Activated T-cell treated with anti-CD3 and anti-CD28 coated beads for 1 hour (primary cell): Measurements from ENCODE around the gene EIF5.

Source experiments
- DNase-seq: peaks from one replicate; pipeline ENCODE4 v3.0.0-alpha.2; 2020; ENCODE audit warnings: low read depth

The EIF5 gene

DNA sequence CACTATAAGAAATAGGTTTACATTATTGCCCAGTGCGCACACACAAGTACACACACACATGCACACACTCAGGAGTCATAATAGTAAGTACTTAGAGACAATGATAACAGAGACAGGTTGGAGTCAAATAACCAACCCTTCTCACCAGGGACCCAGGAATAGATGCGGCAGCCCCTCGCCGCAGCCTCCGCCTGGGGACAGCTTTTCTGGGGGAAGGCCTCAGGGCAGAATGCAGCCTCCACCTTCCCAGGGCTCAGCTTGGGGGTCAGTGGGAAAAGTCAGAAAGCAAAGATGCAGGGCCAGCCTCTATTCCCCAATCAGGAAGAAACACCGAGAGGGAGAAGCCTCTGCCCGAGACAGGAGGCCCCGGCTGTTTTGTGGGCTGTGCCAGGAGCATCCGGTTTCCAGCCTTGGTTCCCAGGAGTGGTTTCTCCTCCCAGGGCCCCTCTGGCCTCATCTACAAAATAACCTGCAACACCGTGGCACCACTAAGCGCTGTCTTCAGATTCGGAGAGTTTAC lies 23.4 kb upstream of the EIF5 start:
- no peak for DNase-seq

DNA sequence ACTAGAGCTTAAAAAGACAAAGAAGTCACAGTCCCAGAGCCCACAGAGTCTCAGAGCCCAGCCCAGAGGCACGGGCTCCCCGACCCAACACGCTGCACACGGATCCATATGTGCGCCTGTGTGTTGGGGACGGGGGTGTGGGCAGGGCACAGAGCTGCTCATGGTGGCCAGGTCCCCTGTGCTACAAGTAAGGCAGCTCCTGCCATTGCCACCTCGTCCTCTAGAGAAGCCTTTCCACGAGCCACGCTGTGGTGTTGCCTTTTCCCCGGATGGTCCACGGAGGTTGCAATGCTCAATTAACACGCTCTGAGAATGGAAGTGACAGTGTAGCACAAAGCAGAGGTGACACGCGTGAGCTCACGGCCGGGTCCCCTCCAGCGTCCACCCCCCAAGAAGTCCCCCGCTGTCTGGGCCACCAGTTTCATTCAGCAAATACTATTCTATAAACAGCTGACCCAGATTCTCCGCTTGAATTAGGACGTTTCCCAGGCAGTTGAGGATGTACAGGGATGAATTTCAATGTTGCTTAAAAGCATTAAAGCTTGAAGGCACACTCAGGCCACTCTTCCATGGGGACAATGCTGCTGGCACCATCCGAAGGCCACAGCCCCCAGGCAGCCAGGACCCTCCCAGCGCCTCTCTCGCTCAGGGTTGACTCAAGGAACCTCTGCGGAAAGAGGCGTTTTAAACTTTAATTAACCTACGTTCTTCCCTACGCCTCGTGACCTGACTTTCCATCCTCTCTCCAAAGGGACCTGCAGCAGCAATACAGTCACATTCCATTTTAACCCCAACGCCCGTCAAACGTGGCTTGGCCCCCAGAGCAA lies 22.7 kb upstream of the EIF5 start:
- no peak for DNase-seq

DNA sequence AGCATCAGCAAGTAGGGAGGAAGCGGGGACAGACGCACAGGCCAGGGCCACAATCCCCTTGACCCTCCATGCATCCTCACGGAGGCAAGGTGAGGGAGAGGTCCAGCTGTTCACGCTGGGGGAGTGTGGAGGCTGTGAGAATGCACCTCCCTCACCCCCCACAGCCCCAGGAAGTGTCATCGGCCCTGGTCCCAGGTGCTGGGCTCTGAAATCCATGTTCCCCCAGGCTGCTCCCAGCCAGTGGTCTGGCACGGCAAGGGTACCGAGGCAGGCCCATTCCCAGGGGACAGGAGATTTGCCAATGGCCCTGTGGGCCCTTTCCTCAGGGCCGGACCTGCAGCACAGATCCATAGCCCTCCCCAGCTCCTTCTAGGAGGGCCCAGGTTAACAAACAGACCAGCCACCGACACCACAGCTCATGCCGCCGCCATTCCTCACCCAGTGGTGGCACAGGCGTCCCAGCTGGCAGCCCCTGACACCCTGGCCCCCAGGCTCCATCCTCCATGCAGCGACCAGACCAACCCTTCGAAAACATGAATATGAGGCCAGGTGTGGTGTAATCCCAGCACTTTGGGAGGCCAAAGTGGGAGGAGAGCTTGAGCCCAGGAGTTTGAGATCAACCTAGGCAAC lies 21.9 kb upstream of the EIF5 start:
- DNase-seq, result no peak

DNA sequence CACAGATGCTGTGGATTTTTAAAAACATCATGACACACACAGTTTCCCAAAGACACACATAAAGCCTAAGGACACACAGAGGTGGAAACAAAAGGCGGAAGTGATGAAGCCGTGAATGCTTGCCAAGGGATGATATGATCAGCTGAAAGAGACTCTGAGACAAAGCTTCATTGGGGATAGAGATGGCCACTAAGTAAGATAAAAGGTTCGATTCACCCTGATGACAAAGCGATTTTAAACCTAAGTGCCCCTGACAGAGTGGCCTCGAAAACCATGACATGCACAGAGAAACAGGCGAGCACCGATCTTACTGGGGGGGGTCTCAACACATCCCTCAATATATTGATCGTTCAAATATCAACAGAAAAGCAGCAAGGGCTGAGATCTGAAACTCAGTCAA lies 20.3 kb upstream of the EIF5 start:
- DNase-seq, result no peak

DNA sequence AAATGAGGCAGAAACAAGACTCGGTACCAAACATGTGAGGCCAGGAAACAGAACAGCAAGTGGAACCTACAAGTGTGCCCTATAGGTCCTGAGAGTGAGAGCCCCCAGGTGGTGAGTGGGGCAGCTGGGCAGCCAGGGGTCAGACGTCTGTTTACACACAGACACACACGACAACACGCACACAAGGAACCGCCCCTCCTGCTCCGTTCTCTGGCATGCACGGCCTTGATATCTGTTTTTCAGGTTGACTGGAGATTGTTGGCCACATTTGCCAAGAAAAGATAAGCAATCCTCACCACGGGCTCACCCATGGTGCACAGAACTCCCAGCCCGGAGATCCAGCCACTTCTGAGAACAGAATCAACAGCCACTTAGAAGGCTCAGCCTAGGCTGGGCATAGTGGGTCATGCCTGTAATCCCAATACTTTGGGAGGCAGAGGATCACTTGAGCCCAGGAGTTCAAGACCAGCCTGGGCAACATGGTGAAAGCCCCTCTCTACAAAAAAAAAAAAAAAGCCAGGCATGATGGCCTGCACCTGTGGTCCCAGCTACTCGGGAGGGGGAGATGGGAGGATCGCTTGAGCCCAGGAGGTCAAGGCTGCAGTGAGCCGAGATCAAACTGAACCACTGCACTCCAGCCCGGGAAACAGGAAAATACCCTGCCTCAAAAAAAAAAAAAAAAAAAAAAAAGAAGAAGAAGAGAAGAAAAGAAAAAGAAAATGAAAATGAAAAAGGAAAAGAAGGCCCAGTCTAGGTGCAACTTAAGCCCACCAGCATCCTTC lies 19.4 kb upstream of the EIF5 start:
- no peak for DNase-seq

DNA sequence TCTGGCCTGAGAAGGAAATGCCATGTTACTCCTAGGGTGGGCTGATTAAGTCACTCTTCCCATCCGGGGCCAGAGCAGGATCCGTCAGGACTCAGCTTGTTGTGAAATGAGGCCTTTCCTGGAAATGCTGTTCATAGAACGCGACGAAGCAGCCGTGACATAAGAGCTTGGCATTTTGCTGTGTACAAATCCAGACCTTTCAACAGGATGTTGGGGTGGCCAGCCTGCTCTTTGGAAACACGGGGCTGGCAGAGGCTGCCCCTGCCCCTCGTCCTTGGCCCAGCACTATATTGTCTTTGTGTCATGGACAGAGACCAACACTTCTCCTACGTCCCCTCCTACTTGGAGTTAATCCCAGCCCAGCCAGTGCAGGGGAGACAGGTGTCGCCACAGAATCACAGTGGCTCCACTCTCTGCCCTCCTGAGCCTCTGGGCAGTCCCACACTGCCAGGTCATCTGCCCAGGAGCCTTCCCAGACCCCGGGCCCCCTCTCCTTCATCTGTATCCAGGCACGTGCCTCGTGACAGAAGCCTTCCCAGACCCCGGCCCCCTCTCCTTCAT lies 18.6 kb upstream of the EIF5 start:
- no peak for DNase-seq

DNA sequence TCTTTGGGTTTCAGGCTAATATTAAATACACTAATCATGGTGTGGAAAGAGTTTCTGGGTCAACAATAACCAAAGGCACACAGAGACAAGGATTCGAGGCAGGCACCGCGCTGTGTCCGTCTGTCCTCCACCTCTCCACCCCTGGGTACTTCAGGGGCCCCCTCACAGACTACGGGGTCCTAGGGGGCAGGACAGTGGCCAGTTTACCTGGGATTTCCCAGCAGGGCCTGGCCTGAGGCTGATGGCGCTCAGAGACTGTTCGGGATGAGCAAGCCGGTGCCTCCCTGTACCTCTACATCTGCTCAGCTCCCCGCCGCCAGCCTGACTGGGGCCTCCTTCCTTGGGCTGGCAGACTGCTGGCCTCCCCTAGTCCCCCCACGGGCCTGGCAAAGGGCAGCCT lies 18.1 kb upstream of the EIF5 start:
- no peak for DNase-seq

DNA sequence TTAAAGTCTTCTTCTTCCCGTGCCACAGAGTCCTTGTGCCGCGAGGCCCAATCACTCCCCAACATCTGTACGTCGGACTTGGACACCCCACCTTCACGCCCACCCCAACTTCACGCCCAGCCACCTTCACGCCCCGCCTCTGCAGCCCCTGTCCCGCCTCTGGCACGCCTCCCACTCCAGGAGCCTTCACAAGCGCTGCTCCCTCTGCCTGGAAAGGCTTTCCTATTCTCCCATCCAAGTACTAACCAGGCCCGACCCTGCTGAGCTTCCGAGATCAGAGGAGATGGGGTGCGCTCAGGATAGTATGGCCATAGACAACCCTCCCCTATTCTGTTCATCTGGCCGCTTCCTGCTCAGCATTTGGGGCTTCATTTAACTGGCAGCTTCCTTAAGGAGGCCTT lies 17.3 kb upstream of the EIF5 start:
- no peak for DNase-seq

DNA sequence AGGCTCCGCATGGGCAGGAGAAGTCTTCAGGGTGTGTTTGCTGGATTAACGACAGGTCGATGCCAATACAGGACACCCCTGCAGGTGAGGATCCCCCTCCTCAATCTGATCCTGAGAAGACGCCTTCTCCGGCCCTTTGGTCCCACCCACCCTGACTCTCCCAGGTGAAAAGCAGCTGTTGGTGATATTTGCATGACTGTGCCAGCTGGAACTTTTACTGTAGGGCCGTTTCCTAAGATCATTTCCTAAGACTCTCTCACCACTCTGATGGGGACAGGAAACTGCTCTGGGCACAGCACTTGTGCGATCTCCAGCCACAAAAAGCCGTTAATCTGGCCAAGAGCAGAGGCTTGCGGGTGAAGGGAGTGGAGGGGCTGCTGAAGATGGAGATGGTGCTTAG lies 16.8 kb upstream of the EIF5 start:
- DNase-seq, result no peak

DNA sequence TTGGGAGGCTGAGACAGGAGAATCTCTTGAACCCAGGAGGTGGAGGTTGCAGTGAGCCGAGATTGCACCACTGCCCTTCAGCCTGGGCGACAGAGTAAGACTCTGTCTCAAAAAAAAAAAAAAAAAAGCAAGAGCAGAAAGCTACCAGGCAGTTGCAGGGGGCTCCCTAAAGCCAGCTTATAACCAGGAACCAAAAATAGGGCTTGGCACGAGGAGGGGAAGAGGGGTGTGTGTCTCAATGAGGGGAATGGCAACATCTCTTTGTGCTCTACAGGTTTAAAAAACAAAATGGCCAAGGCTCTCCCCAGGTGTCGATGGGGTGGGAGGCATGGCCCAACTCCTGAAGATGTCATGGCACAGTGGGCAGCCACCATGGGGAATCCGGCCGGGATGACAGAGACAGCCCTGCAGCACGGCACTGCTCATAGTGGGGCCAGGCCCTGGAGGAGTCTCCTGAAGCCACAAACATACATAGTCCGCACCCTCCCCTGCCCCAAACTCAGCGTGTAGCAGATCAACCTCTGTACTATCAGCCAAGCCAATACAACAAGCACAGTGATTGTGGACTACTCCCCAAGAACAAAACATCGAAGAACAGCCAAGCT lies 16.0 kb upstream of the EIF5 start:
- DNase-seq, result no peak

DNA sequence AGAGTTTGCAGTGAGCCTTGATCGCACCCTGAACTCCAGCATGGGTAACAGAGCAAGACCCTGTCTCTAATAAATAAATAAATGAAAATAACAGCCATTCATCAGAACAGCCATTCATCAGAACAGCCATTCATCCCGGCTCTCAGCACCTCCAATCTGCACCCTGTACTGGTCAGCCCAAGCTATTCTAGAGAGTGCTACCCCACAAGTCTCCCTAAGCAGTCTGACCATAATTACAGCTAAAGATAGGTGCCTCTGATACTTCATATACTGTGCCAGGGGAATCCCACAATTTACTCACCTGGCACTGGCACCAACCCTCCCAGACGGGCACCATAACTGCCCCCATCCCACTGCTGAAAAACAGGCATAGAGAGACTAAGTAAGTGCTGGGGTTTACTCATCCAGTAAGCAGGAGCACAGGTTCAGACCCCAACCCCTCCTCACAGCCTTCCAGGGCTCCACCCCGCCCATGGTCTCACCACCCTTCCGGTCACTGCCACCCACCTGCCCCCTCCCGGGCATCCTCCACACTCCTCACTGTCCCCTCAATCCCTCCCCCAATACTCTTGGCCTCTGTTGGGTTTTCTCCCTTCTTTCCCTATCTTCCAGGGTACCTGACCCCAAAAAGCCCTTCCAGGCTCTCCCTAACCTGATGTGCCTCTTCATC lies 15.2 kb upstream of the EIF5 start:
- no peak for DNase-seq

DNA sequence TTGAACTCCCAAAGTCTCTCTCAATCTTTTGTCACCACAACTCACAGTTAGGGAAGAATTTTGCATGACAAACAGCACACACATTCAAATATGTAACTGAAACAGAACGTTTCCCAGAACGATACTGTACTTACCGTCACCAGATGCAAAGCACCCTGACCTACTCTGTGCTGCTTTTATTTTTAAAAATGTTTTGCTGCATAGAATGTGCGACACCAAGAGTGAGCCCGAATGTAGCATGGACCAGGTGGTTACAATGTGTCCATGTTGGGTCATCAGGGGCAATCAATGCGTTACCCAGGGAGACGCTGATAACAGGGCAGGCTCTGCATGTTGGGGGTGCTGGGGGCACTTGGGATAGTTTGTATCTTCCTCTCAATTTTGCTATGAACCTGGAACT lies 14.6 kb upstream of the EIF5 start:
- no peak for DNase-seq

DNA sequence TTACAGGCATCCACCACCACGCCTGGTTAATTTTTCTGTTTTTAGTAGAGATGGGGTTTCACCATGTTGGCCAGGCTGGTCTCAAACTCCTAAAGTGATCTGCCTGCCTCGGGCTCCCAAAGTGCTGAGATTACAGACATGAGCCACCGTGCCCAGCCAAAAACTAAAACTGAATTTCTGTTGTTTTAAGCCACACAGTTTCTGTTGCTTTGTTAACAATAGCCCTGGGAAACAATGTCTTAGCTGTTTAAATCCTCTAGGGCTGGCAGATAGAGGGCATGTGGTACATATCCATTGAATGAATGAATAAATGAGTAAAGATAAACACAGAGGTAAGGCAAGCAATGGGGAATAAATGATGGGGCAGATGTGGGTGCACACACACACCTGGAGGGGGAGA lies 8.0 kb upstream of the EIF5 start:
- no peak for DNase-seq

DNA sequence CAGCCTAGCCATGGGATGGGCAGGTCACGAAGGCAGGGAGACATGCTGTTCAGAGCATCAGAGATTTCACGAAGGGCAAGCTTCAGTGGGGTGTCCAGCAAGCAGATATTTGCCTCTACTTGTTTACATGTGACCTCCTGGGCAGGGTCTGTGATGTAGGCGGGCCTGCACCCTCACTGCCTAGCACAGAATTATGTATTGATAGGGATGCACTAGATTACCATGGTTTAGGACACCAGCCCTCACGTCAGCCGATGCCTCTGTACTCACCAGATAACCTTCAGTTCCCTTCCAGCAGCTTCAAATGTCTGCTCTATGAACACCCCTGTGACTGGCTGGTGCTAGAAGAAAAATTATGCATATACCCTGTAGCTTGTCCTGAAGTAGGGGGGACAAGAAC lies 5.1 kb upstream of the EIF5 start:
- DNase-seq, result no peak

DNA sequence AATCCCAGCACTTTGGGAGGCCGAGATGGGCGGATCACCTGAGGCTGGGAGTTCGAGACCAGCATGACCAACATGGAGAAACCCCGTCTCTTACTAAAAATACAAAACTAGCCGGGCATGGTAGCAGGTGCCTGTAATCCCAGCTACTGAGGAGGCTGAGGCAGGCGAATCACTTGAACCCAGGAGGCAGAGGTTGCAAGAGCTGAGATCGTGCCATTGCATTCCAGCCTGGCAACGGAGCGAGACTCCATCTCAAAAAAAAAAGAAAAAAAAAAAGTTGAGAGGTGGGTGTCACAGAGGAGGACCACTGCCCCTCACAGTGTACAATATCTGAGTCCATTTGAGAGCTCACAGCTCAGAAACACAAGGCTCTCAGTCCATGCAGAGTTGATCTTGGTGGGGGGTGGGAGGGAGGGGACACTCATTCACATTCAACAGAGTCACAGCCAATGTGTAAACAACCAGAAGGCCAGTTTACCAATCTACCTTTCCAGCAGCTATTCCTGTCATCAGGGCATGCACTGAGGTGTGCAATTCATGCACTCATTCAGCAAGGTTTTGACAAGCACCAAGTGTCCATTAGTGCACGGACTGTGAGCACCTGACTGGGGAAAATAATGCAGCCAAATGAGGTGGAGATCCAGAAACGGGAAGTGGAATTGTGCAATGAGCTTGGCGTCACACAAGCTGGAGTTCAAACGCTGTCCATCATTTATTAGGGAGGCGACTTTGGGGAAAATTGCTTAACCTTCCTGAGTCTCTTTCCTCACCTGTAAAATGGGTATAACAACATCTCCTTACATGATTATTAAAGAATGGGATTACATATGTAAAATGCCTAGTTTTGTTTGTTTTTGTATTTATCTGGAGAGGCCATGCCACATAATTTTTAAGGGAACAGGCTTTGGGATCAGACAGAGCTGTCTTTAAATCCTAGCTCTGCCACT lies 4.4 kb upstream of the EIF5 start:
- DNase-seq, result no peak

DNA sequence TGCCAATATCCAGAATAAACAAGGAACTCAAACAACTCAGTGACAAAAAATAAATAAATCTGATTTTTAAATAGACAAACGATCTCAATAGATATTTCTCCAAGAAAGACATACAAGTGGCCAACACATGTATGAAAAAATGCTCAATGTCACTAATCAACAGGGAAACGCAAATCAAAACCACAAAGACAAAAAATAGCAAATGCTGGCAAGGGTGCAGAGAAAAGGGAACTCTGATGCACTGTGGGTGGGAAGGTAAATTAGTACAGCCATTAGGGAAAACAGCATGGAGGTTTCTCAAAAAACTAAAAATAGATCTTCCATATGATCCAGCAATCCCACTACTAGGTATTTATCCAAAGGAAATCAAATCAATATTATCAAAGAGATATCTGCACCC lies 3.5 kb upstream of the EIF5 start:
- no peak for DNase-seq

DNA sequence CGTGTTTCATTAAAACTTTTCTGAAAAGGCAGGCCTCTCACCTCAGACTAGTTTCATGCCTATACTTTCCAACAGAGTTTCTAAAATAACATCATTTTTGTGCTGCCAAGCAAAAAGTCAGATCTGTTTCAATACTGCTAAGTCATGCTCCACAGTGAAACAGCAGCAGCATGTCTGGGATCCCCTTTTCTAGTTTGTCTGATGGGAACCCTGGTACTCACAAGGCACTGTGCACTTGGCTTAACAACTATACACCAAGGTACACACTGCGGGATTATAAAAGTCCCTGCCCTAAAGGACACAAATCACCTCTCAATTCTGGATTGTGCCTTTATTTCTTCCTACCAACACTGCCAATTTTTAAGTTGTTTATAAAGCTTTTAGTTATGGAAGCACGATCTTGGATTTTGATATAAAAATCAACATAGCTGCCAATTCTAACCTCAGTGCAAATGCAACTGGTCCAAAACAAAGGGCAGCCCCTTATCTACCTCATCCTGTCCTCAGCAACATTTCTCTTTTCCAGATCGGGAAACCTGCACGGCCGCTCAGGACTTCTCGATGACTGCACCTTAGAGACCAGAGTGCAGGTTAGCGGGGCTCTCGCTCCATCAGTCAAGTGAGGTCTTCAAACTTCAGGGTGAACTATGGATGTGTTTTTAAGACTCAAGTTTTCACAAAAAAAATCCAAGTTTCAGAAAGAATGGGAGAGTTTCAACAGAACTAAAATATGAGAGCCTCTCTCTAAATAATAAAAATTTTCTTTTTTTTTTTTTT lies 1.7 kb upstream of the EIF5 start:
- DNase-seq, result no peak

DNA sequence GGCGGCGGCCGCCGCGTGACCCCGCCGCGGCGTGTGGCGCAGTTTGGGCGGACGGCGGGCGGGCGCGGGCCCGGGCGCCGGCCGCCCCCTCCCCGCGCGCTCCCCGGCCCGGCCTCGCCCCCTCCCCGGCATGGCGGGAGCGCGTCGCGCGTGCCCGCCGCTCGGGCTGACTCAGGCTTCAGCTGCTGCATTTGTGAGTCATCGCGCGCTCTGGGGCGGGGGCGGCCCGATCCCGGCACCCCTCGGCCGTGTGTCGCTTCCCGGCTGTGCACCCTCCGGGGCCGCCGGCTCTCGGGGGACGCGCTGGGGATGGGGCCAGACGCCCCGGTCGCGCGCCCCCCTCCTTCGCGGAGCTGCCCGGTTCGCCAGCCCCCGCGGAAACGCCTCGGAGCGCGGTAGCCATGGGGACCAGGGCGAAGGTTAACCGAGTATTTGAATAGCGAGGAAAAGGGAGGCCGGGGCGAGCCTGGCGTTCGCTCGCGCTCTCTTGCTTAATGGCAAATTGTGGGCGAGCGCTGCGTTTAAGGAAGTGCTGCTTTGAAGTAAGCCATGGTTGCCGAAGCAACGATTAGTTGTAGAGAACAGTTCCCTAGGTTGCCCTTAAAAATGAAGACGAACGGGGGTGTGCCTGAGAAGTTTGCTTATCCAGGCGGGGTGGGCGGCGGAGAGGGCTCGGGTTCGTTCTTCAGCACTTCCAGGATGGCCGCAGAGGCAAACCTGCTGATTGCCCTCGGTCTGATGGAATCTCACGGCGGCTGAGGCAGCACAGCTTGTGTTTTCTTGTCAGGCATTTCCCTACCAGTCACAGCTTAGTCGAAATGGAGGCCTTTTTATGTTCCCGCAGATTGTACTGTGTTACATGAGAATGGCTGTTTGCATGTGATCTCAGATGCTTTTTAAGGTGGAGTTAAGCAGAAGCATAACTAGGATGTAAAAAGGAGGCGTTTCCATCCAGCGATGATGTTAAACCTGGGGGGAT lies 896 bp downstream of the EIF5 start:
- DNase-seq, result peak; percentile 72
